Stimulated activated CD8-positive, alpha-beta memory T cell treated with anti-CD3 and anti-CD28 coated beads, Interleukin-7, amount 100 ng/mL, for 24 hours (primary cell): ENCODE results near the gene SIX1.

Source experiments
- DNase-seq: peaks from one replicate; pipeline ENCODE4 v3.0.0-alpha.2; 2020; ENCODE audit warnings: low read depth

Gene SIX1

DNA sequence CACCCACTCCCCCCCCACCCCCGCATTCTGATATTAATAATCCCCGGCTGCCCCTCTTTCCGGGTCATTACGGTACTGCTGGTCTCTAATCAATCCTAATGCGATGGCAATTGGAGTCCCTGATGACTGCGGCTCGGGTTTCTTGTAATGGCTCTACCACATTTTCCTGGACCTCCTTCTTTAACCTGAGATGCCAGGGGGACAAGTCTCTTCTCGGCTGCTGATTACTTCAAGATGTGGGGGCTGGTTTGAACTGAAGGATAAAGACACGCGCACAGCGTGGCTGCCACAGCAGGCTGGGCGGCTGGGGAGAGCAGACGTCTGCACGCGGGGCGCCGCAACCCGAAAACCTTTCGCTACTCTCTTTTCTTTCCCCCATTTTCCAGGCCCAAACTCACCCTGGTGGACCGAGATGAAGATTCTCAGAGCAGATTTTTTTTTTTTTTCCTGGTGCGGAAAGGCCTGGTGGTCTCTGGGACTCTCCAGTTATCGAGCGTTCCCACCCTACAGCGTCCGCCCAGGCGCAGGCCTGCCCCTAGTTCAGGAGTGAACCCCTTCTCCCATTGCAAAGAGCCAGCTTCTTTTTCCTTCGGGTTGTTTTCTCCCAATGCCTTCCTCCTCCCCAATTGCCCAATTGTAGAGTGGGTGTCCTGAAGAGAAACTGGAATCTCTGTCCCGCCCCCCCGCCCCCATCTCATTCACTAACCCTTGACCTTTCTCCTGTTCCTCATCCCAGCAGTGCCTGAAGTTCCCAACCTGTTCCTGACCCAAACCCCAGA is 6.0 kb upstream of the SIX1 start:
- DNase-seq, result no peak

DNA sequence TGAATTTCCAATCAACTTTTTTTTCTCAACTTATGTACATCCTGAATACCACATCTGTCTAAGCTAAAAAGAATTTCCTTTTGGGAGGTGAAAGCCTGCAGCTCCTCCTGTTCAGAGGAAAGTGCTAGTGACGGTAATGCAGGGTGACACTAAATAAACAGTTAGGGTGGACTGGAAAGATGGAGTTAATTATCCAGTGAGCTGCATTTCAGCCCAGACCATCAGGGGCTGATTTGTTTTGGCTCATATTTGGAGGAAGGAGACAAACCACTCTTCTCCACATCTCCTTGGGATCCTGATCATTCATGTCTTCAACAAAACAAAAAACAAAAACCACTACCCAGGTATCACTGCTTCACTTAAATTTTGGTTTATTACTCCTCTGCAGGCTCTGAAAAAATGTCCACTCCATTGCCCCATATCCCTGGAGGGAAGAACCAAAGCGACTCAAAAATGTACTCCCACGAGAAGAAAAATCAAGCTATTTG is 5.1 kb upstream of the SIX1 start:
- DNase-seq, result no peak

DNA sequence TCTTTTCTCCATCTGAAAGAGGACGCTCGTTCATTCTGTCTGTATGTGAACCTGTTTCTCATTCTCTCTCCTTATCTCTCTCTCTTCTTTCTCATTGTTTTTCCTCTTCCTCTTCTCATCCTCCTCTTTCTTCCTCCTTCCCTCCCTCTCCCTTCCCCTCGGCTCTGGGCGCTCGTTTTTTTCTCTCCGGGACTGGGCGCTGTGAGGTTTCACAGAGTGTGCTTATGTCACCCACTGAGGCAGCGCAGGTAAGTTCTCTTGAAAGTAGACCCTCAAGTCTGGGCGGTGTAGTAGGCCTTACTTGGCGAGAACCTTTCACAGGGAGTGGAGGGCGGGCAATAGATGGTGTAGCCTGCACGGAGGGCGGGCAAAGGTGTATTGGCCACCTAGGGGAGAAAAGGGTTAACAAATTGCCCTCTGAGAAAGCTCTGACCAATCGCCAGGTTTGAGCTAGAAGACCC is 4.5 kb upstream of the SIX1 start:
- DNase-seq, result no peak

DNA sequence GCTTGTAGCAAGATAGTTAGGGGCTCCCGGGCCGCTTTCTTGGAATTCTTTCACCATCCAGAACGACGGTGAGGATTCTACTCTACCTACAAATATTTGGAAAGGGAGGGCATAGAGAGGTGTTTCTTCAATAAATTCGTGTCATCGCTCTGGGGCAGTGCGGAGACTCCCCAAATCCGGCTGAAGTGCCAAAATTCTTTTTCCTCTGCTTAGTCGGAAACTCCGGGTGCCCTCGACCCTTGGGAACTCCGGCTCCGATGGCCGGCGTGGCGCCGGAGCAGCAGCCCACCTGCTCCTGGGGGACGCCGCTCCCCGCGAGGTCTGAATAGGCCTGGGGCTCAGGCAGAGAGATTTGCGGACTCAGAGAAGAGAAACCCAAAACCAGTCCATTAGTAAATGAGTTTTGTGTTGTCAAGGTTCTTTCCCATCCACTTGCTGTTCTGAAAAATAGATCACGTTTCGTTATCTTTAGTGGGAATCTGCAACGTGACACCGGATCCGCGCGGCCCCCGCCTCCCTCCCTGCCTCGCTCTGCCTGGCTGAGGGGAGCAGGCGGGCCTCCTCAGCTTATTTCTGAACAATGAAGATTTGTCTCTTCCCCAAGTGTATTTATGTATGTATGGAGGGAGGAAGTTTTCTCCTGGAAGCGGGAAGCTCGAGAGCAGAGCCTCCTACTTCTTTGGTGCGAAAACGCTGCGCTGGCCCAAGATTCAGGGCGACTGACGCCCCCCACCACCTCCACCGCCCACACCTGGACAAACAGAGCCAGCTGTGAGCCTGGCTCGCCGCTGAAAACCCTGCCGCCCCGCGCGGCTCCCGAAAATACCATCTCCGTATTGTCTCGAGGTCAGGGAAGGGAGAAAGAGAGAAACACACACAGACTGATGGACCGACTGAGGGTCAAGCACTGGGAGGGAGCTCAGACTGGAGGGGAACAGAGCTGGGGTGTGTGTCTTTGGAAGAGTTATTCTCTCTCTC is 3.7 kb upstream of the SIX1 start:
- no peak for DNase-seq

DNA sequence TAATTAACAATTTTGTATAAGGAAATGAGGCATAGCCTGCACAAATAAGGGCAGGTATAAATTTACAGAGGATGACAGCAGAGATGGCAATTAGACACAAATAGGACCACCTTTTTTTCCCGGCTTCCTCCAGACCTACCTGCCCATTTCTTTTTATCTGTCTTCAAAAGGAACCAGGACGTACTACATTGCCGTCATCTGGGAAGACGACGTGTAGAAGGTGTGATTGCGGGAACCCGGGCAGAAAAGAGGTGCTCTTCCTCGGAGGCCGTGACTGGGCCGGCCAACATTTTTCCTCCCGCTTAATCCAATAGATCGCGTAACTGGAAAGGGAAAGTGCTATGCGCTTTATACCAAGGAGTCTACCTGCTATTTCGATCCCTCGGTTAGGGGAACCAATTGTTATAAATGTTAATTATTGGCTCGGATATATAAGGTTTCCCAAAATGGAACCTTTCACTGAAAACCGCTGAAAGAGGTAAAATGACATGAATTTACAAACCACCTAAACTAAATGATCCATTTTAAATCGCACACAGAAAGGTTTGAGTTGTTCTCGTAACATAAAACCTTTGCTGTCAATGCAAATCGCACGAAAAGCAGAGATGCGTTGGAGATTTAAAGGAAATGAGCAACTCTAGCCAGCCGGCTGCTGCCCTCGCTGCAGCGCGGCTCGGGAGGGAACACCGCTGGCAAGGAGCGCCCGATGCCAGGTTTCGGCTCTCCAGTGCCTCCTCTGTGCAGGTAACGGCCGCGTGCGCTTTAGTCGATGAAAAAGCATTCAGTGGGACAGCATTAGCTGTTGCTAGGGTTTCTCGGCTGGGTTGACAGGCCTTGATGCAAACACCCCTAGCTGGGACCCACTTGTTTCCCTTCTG is 2.8 kb upstream of the SIX1 start:
- no peak for DNase-seq

DNA sequence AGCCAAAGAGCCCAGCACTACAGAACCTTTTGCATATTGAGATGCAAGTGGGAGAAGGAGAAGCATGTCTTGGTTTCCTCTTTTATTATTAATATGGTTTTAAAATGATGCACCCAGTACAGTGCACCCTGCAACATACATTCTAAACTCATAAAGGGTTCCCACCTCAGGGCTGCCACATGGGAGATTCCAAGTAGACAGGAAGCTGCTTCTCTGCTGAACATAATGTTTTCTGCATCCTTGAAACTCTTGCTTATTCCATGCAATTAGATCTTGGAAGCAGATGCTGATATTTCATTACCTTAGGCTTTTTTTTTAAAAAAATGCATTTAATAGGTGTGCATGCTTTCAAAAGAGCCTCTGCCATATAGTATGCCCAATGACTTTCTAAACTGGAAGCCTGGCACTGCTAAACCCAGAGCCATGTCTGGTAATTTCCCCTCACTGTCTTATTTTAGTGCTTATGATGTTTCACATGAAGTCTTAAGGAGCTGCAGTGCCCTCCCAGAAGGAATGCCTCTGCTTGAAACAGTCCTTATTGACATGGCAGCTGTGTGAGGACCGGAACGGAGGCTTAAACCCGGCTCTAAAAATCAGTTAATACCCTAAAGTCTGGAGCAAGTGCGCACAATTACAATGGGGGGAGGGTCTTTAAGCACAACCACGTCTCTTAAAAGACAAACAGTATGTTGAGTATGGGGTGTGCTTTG is 2.0 kb upstream of the SIX1 start:
- DNase-seq, result no peak

DNA sequence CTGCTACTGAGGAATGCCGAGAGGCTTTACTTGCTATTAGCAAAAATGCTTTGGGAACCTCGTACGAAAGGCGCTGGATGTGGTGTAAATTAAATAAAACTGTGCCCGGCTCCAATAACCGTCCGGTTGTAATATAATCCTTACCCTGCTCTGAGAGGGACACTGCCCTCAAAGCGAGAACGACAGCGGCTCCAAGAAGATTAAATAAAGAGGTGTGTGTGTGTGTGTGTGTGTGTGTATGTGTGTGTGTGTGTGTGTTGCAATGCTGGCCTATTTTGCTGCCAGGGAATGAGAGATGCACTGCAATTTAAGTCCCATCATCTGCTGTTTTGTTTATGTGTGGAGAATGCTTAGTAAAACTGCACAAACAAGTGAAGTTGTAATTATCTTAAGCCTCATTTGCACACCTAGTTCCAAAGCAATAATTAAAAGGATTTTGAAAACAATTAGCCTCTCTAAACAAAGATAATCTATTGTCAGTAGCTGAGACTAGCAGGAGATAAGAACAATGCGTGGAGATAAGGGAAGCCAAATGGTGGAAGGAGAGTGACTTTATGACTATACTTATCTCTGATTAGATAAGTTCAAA is 1.2 kb upstream of the SIX1 start:
- DNase-seq, result no peak

DNA sequence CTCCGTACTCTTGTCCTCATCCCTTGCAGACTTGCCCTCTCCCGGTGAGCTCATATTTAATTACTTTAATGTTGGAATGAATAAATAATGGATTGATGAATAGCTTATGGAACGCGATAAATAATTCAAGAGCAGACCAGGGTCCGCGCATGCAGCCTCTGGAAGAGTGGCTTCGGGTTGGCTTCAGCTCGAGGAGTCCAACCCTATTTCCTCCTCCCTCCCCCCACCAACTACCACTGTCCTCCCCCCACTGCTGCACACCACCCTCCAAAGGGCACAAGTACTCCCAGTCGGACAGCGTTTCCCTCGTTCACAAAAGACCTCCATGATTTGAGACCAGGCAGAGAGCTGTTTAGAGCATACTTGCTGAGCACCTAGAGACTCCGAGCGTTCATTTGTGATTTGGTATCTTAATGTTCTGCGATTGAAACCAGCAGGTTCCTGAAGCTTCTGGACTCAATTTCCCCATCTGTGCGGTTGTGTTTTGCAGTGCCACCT is 647 bp upstream of the SIX1 start:
- no peak for DNase-seq

DNA sequence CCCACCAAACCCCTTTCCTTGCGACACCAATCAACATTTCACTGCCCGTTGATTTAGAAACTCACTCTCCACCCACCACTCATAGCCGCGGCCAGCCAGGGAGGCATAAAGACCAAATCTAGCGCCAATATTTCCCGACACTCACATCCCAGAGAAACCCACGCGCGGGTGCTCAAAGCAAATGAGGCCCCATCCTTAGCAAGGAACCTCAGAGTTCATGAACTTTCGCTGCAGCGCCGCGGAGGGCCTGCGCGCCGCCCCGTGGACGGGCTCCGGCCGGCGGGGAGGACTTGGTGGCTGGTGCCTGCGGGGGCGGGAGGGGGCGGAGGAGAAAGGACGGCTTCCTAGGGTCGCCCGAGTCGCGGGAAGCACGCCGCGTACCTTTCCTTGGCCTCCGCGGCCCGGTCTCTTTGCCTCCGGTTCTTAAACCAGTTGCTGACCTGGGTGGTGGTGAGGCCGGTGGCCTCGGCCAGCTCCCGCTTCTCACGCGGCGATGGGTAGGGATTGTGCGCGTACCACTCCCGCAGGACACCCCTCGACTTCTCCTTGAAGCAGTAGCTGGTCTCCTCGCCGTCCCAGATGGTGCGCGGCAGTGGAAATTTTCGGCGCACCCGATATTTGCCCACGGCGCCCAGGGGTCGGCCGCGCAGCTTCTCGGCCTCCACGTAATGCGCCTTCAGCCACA is 886 bp downstream of the SIX1 start:
- DNase-seq, result no peak

DNA sequence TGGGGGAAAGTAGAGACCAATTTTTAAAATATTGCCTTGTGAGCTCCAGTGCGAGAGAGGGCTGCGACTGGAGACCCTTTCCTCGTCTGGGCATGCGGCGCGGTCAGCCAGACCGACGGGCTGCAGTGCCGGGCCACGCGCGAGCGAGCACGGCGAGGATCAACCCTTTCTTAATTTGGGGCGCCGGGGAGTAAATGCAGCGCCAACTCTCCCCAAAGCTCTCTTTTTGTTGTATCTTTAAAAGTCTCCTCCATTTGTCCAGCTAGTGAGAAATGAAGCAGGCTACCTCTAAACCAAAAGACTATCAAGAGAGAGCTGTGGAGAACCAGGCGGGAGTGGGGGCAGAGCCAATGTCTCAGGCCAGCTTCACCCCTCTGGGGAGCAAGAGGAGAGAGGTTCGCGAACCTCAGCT is 1.4 kb downstream of the SIX1 start:
- no peak for DNase-seq

DNA sequence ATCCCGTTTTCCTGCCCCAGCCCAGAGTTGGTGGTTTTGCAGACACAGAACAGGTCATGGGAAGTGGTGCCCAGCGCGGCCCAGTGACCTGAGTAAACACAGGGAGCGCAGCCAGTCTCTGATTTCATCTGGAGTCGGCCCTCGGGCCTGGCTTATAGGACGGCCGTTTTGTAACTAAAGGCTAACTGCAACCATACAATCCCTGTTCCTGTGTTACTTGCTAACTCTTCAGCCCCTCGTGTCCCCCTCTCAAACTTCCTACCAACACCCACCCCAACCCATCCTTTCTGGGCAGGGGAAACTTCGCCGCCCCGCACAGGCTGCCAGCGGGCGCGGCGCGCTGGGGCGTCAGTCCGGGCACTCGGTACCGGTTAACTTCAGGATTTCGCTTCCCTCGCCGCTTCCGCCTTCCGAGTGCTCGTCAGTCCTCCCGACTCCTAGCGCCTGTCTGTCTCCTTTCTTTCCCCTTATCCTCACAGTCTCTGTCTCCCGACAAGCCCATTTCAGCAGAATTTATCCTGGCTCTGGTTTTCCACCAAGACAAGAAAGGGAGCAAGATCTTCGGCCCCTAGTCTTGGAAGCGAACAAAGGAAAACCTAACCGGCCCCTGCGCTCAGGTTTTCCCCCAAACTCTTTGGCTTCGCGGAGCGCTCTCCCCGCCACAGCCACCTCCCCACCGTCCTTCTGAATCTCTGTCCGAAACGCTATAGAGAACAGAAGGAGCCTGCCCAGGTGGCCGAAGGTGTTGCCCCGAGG is 2.0 kb downstream of the SIX1 start:
- DNase-seq, result no peak

DNA sequence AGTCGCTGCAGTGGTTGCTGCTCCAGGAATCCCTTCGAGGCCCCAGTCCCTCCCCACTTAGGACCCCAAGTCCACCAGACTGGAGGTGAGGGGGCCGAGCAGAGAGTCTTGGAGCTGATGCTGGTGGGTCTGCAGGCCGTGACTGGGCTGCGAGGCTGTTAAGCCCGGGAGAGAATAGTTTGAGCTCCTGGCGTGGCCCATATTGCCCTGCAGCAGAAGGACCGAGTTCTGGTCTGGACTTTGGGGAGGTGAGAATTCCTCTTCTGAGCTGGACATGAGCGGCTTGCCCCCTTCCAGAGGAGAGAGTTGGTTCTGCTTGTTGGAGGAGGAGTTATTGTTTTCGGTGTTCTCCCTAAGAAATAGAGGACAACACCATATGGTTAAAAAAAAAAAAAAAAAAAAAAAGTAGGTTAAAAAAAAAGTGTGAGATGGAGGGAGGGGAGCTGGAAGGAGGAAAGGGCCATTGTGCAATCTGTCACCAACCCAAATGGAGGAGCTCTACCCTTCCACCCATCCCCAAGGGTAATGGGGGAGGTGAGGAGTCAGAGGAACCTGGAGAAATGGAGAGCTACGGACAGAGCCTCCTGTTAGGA is 3.0 kb downstream of the SIX1 start:
- DNase-seq, result no peak

DNA sequence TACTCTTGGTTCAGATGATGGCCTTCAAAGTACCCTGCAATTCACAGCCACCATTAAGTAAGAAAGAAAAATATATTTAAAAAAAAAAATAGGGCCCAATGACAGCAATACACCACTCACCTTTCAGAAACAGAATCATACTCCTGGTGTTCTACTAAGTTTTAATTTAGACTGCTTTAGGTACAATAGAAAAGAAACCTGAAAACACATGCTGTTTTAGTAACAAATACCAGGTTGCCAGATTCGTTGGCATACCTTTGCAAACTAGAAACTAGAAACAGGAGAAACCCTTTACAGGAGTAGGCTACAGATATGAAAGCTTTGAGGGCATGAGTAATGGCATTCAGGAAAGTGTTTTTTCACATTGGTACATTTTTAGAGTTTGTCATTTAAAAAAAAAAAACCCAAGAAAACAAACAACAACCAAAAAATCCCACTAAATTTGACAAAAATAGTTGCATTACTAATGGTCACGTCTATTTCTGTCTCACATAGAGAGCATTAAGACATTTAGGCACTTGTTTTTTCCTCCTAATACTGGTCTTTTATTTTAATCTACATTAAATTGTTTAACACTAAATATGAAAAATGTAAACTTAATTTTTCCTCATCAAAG is 4.0 kb downstream of the SIX1 start:
- DNase-seq, result no peak

DNA sequence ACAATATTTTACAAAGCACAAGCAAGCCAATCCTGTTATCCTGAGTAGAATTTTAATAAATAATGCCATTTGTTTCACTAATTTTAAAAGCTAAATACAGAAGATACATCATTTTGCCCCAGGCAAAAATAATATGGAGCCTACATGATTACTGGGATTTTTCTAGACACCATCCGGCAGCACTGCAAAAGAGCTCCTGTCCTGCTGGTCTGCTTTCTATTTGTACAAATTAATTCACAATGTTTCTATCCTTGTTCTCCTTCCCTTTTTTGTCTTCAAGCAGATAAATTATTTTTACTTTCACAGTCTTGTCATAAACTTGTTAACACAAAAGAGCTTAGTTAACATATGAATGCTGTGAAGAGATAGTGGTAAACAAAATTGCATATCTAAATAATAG is 4.6 kb downstream of the SIX1 start:
- no peak for DNase-seq

DNA sequence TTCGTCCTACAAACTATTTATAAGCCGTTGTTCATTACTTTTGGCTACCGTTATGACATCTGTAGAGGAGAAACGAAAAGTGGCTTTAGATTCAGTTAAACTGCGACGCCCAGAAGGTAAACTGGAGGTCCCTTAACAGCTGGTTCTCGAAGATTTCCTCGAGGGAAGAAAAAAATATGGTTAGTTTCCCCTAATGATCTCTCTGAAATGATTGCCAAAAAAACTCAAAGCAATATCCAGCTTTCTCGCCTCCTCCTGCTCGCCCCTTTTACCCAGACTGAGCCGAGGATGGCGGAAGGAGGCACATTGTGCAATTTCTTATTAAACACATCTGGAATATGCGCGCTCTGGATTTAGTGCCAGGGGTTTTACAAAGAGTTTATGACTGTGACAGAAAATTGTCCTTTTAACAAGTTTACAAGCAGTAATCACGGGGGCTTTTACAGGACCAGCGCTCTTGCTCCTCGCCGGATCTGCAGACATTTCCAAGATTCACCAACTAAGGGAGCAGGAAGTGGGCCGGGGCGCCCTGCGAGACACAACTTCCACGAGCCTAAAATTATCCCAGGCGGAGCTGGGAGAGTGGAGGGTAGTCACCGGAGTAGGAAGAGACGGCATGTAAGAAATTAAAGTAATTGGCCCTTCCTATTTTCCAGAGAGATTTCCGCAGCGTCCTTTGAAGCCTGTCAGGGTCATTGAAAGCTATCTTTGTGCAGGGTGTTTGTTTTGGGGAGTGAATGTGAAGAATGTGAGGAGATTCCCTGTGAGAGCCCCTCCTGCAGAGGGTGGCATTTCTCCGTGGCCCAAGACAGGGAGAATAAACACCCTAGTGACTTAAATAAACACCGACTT is 5.6 kb downstream of the SIX1 start:
- no peak for DNase-seq

DNA sequence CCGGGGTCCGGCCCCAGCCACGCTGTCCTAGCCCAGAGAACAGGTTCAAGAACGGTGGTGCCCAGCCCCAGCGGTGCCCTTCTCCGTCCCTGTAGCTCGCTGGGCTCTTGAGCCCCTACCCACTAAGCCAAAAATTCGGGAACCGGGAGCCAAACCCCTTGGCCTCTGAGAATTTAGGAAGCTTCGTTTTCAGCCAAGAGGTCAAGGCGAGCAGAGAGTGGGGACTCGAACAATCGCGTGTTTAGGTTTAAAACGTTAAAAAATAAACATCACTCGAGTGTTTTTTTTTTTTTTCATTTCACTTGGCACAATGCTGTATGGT is 6.2 kb downstream of the SIX1 start:
- DNase-seq, result no peak

DNA sequence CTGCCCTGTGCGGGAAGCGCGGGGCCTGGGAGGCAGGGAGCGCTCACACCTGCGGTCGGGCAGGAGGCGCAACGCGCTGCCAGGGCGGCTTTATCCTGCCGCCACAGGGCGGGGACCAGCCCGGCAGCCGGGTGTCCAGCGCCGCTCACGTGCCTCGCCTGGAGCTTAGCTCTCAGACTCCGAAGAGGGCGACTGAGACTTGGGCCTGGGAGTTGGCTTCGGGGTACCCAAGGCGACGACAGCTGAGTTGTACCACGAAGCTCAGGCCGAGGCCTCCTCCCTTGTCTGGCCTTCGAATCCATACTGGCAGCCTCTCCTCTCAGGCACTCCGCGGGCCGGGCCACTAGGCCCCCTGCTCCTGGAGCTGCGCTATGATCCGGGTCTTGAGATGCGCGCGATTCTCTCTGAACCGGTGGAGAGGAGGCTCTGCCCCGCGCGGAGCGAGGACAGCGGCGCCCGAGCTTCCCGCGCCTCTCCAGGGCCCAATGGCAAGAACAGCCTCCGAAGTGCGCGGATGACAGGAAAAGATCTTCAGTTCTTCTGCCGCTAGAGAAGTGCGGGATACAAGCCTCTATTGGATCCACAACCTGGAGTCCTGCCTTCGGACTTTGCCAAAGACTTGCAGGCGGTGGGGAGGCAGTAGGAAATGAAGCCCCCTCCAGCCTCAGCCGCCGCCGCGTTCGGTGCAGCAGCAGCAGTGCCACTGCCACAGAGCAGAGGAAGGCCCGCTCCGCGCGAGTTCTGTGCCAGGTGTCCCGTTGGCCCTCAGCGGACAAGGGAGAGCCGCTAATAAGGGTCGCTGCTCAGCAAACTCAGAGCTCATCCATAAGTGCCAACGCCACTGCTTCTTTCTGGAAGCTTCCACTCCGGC is 6.8 kb downstream of the SIX1 start:
- DNase-seq, result no peak
